ENCODE results near the gene PVR.
"Not testable (repeated sequence)": the region's sequence is repeated elsewhere in the genome, so short reads cannot be mapped to it uniquely, and the experiment has no call there.

The PVR gene

GRCh38 chr19:44607917-44608316, 35.8 kb upstream of the PVR start:
- no peaks in the 10 kb centered on the region for H3K4me1 ChIP-seq
- H3K27me3 ChIP-seq, result no peaks in the 10 kb centered on the region
- no peaks in the 10 kb centered on the region for H3K9me3 ChIP-seq
- no peak for DNase-seq
- no peak for TF ChIP-seq CTCF (IDR thresholded peaks at IDR 0.05; ENCODE audit: low read depth, low read length)
- H3K4me3 ChIP-seq (ENCODE audit: low read depth, low read length), result no peak overlapping the region
- H3K36me3 ChIP-seq, result no peaks in the 10 kb centered on the region

- H3K9me3 ChIP-seq, result no peaks in the 10 kb centered on the region
- no peaks in the 10 kb centered on the region for H3K36me3 ChIP-seq
- TF ChIP-seq CTCF (IDR thresholded peaks at IDR 0.05; ENCODE audit: low read depth, low read length), result no peak
- H3K4me1 ChIP-seq, result no peaks in the 10 kb centered on the region
- no peak overlapping the region for H3K4me3 ChIP-seq (ENCODE audit: low read depth, low read length)
- DNase-seq, result no peak
- no peaks in the 10 kb centered on the region for H3K27me3 ChIP-seq
Measured at GRCh38 chr19:44608391-44608821, 35.3 kb upstream of the PVR start.

GRCh38 chr19:44609219-44609618, 34.5 kb upstream of the PVR start:
- no peak for DNase-seq
- H3K27me3 ChIP-seq, result no peaks in the 10 kb centered on the region

GRCh38 chr19:44610497-44610896, 33.2 kb upstream of the PVR start:
- H3K27me3 ChIP-seq; H3K9me3 ChIP-seq; H3K36me3 ChIP-seq; H3K4me1 ChIP-seq; DNase-seq; H3K4me3 ChIP-seq (ENCODE audit: low read depth, low read length): not testable (repeated sequence)

More at GRCh38 chr19:44609219-44609618, 34.5 kb upstream of the PVR start:
- Histone ChIP-seq H3K4me3 (ENCODE audit: low read depth, low read length) (no peak overlapping the region), H3K36me3 (no peaks in the 10 kb centered on the region), H3K4me1 (no peaks in the 10 kb centered on the region), H3K9me3 (no peaks in the 10 kb centered on the region)
- TF ChIP-seq CTCF (IDR thresholded peaks at IDR 0.05; ENCODE audit: low read depth, low read length), result no peak

- Histone ChIP-seq H3K9me3 (no peaks in the 10 kb centered on the region; the same call in 1 of the 2 replicates), H3K27me3 (no peaks in the 10 kb centered on the region), H3K4me1 (no peaks in the 10 kb centered on the region), H3K4me3 (ENCODE audit: low read depth, low read length) (no peak overlapping the region), H3K36me3 (no peaks in the 10 kb centered on the region)
- no peak for TF ChIP-seq CTCF (IDR thresholded peaks at IDR 0.05; ENCODE audit: low read depth, low read length)
- DNase-seq, result no peak
Measured at GRCh38 chr19:44611812-44612295, 31.9 kb upstream of the PVR start.

DNA sequence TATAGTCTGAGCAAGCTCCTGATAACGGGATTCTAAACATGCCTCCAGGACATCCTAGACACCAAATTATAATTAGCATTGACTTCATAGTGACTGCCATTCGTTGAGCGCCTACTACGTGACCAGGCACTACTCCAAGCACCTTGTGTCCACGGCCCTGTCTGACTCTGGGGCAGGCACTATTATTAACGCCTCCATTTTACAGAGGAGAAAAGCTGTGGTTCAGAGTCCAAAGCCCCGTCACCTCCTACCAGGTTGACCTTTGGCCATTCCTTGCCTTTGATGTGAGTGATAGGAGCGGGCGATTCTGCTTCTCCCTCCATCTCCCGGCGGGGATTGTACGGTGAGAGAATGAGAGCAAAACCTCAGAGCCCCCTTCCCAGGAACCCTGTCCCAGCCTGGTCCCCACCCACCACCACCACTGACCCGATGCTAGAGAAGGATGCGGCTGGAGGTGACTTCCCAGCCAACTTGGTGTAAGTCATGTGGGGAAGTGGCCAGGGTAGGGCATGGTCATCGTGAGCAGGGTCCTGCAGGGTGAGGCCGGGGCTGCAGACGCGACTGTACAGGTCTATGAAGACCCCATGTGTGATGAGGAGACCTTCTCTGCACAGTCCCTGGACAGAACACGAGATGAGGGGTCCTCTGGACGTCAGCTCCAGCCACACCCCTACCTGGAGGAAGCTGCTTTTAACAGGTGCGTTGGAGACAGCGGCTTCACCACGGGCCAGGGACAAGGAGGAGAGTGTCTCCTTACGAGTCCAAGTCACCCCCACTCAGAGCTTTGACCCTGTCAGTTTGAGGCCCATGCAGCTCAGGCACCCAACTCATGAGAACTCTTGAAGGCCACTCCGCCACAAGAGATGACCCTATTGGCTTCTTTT, 30.2 kb upstream of the PVR start, which contains the start of gene IGSF23:
TSS of gene IGSF23 (plus strand) at position 269 of the 884 bp plus-strand sequence. CDS start at position 352, 83 bp downstream.
- DNase-seq, result no peak
- no peaks in the 10 kb centered on the region; the same call in 1 of the 2 replicates for H3K9me3 ChIP-seq
- TF ChIP-seq CTCF (IDR thresholded peaks at IDR 0.05; ENCODE audit: low read depth, low read length), result no peak
- no peaks in the 10 kb centered on the region for H3K36me3 ChIP-seq
- H3K27me3 ChIP-seq, result no peaks in the 10 kb centered on the region
- H3K4me3 ChIP-seq (ENCODE audit: low read depth, low read length), result no peak within 1 kb of the TSS
- no peaks in the 10 kb centered on the region for H3K4me1 ChIP-seq
